NCI-H1048 (cell line): Measurements from ENCODE around the gene PRAC2.
"Not testable (repeated sequence)": the region's sequence is repeated elsewhere in the genome, so short reads cannot be mapped to it uniquely, and the experiment has no call there.

Source experiments
- DNase-seq: peaks from one replicate; lab custom pipeline; 2025; lab: John Stamatoyannopoulos, UW

The PRAC2 gene

DNA sequence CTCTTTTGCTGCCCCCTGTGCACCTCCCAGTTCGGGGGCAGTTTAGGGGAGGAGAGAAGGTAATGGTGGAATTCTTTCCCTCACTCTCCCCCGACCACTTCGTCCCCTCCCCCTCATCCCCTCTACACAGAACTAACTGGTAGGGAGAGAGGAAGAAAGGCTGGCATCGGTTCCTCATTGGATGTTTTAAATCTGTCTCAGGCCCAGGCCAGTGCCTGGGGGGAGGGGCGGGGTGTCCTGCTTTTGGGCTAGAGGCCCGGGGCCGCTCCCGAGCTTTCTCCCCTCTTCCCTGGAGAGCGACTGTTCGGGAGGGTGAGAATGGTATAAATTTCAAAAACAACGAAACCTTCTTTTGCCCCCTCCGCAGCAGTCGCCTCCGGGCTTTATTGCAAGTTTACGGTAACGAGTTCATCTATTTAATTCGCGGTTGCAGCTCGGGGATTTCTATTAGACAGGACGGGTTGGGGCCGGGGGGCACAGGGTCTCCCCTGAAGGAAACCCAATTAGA lies at the start of gene PRAC2:
TSS of gene PRAC2 (plus strand) at position 271 of the 508 bp plus-strand sequence. CDS start 1,226 bp downstream, outside the sequence.
- no peak for DNase-seq

DNA sequence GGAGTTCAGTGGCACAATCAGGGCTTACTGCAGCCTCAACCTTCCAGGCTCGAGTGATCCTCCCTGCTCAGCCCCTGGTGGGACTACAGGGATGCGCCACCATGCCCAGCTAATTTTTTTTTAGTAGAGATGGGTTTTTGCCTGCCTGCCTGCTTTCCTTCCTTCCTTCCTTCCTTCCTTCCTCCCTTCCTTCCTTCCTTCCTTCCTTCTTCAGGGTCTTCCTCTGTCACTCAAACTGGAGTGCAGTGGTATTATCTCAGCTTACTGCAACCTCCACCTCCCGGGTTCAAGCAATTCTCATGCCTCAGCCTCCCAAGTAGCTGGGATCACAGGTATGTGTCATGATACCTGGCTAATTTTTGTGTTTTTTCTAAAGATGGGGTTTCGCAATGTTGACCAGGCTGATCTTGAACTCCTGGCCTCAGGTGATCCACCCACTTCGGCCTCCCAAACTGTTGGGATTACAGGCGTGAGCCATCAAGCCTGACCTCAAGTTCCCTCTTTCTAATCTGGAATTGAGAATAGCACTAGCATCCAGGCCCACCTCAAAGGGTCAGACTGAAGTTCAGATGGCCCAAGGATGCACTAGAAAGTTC lies 45.9 kb upstream of the PRAC2 start:
- no peak for DNase-seq

DNA sequence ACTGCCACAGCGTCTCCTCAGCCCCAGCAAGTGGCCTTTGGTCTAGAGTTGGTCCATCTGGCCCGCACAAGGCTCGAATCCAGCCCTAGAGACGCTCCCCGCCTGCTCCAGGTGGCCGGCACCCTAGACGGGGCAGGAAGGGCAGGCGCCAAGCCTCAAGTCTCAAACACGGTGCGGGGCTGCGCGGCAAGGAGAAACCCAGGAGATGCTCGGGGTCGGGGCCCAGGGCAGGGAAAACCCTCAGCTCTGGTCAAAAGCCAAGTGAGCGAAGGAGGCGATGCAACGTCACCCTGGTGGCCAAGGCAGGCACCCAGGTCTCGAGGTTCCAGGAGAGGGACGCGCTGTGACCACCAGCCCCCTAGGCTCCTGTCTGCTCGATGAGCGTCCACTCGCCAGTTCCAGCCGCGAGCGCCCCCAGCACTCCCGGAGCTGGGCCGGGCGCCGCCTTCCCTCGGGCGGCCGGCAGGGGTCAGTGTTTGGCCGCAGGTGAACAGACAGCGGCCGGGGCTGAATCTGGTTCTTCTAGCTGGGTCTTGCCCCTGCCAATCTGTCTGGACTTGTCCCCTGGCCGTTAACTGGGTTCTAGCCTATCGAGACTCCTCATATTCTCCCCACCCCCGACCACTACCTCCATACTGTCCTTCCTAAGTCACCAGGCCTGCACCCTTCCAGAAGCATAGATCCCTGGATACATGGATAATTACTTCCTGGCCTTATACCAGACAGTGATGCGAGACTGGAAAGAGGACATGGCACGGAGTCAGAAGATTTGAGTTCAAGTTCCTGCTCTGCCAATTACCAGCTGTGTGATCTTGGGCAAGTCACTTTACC lies 44.6 kb upstream of the PRAC2 start:
- DNase-seq: peak; percentile 1

DNA sequence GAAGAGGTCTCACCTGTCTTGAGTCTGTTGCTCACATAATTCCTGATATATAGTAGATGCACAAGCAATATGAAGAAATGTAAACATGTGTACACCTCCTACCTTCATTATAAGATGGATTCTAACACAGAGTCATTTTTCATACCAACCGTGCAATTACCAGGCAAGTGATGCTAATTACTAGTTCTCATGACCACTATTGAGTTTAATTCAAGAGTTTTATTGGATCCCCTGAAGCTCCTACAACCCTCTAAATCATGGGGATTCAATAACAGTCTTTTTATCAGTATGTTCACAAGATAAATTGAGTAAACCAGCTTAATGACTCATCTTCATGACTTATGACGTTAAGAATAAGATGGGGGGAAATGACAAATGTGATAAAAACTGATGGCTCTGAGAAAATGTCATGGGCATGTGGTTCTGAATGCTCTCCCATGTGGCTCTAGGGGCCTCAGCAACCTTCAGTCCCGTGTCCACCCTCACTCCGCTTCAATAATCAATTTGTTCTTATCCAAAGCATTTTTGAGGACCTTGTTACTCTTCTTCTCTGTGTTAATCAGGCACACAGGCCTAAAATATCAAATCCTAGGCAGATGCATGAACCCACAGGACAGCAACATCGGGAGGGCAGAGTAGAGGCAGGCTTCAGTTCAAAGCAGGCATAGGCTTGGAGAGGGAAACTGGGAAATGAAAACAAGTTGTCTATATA lies 43.4 kb upstream of the PRAC2 start:
- no peak for DNase-seq

DNA sequence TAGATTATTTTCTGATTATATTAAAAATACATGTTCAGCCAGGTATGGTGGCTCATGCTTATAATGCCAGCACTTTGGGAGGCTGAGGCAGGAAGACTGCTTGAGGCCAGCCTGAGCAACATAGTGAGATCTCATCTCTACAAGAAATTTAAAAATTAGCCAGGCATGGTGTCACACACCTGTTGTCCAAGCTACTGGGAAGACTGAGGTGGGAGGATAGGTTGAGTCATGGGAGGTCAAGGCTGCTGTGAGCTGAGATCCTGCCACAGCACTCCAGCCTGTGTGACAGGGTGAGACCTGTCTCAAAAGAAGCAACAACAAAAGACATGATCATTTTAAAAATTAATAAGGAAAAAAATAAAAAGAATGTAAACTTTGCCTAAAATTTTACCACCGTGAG lies 41.4 kb upstream of the PRAC2 start:
- no peak for DNase-seq

DNA sequence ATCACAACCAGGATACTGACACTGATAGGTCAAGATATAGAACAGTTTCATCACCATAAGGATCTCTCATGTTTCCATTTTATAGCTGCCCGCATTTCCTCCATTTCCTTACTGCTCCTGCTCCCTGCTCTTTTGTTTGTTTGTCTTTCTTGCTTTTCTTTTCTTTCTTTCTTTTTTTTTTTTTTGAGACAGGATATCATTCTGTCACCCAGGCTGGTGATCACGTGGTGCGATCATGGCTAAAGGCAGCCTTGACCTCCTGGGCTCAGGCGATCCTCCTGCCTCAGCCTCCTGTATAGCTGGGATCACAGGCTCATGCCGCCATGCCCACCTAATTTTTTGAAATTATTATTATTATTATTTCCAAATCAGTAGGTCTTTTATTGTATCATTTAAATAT lies 32.3 kb upstream of the PRAC2 start:
- no peak for DNase-seq

DNA sequence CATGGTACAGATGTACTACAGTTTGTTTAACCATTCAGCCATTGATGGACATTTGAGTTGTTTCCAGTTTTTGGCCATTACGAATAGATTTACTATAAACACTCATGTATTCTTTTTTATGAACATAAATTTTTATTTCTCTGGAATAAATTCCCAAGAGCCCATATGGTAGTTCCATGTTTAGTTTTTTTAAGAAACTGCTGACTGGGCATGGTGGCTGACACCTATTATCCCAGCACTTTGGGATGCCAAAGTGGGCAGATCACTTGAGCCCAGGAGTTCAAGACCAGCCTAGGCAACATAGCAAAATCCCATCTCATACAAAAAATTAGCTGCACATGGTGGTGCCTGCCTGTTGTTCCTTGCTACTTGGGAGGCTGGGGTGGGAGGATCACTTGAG lies 30.9 kb upstream of the PRAC2 start:
- no peak for DNase-seq

DNA sequence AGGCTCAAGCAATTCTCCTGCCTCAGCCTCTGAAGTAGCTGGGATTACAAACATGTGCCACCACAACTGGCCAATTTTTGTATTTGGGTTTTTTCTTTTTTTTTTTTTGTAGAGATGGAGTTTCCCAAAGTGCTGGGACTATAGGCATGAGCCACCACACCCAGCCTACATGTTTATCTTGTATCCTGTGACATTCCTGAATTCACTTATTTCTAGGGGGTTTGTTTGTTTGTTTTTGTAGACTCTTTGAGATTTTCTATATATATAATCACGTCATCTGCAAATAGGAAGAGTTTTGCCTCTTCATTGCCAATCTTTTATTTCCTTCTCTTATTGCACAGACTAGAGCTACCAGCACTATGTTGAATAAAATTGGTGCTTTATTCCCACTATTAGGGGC lies 29.8 kb upstream of the PRAC2 start:
- no peak for DNase-seq

DNA sequence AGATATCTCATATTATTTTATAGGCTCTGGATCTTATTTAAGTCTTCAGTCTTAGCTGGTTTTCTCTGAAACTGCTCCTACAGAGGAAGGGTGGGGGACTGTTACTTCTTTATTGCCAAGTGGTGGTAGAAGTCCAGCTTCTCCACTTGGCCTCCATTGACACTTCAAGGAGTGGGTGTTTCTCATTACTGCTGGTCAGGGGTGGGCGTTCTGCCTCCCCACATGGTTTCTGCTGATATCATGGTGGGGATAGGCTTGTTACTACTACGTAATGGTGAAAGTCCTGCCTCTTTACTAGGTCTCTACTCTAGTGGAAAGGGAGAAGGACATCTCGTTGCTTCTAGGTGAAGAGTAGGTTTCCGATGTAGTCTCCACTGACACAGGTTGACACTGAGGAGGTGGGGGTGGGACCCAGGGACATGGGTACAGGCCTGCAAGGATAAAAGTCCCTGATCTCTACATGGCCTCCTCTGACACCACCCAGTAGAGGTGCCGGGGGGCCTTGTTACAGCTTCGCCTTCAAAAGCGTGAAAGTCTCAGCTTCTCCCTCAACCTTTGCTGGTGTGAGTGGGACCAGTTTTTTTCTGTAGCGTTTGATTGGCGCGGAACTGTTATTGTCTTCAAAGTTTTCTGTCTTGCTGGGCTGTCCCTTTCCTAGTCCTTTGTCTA lies 21.0 kb upstream of the PRAC2 start:
- DNase-seq: no peak

DNA sequence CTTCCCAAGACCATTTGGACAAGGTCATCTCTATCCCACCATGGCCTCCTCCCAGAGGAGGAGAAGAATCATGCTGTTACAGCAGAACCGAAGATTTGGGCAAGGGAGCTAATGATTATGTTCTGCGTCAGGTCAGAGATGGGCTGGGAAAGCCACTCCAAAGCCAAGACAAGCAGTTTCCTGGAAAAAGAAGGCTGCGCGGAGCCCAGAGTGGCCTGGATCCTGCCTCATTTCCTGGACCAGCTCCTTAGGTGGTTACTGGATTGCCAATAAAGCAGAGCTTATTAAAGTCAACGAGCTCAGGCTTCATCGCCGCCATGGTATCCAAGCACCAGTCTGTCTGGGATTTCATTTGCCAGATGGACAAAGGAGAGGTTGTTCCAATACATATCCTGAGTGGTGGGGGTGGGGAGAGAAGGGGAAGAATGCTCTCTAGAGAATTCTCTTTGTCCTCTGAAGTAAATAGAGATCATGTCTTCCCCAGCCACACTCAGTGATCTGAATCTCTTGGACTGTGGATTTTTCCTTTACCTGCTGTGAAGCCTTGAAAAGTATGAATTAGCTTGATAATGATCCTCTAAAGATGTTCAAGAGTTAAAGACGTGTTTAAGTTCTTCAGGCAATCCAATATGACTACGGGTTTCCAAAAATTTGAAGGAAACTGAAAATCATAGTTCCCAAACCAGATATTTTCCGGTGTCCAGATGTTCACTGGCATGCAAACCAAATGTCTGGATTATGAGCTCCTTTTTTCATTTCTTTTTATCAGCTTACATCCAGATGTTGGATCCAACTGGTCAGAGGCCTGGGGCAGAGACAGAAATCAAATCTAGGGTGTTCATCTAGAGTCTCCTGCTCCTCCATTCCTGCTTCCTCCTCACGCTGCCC lies 18.4 kb upstream of the PRAC2 start:
- DNase-seq: no peak

DNA sequence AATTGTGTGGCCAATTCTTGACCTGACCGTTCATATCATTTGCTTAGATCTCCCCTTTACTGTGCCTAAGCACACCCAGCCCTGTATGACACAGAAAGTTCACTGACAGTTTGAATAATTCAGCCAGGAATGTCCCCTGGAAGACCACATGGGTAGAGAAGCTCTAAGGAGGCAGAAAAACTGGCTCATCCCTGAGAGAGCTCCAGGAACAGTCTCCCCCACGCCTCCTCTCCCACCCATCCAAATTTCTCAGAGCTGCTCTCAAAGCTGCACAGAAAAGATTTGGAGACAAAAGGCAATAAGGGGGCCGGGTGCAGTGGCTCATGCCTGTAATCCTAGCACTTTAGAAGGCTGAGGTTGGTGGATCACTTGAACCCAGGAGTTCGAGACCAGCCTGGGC lies 11.9 kb upstream of the PRAC2 start:
- no peak for DNase-seq

DNA sequence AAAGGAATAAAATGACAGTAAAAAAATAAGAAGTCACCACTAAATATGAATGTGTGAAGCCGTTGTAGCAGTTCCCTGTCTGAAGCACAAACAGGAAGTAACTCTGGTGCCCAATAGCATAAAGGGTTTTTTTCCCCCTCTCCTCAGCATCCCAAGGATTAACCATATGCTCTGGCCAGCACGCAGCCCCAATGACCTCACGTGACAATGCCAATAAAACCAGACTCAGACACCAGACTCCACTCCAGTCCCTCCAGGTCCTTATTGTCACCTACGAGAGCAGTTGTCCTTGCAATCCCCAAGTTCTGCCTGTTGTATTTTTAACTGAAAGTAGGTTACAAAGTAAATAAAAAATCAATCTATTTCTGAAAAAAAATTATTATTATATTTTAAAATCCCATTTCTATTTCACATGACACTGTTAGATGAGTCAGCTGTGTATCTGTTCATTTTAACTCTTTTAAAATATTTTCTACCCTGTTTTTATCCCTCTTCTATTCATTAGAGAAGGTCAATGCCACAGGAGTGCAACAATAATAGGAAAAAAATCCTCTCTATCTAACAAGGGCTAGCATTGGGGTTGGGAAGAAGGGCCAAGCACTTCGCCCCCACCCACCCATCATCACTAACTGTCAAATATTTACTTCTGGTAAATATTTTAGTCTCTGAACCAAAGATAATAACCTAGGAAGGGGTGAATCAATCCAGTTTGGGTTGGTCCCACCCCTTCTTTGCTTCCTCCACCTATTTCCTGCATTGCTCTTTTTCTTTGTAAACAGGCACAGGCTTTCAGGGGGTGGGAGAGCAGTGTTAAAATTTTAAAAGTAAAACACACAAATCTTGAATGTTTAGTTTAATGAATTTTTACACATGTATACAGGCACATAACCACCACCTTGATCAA lies 7.2 kb upstream of the PRAC2 start:
- DNase-seq: no peak

DNA sequence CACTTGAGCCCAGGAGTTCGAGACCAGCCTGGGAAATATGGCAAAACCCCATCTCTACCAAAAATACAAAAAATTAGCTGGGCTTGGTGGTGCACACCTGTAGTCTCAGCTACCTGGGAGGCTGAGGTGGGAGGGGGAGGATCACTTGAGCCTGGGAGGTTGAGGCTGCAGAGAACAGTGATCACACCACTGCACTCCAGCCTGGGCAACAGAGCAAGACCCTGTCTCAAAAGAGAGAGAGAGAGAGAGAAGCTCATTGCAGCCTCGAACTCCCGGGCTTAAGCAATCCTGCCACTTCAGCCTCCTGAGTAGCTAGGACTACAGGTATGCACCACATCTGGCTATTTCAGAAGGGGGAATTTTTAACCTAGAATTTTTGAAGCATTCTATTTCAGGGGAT lies 6.4 kb upstream of the PRAC2 start:
- not testable (repeated sequence) for DNase-seq

DNA sequence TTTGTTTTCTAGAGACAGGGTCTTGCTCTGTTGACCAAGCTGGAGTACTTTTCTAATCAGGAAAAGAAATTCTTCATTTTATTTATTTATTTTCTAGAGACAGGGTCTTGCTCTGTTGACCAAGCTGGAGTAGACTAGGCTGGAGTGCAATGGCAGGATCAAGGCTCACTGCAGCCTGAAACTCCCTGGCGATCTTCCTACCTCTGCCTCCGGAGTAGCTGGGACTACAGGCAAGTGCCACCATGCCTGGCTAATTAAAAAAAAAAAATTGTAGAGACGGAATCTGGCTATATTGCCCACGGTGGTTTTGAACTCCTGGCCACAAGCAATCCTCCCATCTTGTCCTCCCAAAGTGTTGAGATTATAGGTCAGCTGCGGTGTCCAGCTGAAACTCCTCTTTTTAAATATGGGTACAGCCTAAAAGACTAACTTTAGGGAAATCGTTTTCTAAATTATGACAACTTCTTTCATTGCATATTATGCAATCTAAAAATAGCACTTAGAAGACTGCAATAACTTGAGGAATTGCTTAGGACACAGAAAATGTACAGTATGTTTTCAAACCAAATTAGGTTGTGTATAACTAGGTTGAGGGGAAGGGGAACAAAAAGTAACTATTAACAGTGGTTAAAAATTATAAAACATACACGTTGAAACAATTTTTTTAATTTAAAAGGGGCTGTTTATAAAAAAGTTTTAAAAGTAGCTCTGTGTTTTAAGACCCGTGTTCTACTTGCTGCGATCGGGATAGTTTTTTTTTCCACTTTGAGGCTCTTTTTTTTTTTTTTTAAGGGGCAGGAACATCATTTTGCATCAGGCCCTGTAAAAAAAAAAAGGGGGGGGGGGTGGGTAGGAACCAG lies 5.4 kb upstream of the PRAC2 start:
- DNase-seq: no peak

DNA sequence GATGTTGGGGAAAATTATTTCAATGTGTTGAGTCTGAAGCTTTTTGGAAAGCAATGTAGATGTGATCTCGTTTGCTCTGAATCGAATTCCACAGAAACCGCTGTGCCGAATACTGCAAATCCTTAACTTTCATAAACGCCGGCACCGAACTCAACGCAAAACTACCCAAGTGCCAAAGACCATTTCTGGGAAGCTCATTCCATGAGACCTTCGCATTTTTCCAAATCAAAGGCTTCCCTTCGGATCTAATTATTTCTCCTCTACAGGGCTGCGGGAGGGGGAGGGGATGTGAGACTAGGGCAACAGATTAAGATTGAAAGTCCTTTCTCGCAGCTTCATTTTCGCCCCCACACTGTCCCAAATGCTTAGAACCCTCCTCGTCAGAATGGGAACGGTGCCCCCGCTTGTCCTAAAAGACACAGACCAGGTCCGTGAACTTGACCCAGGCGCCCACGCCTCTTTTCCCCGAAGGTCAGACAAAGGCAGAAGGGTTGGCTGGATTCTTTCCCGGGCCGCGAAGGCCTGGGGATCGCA lies 4.7 kb upstream of the PRAC2 start:
- DNase-seq: no peak

DNA sequence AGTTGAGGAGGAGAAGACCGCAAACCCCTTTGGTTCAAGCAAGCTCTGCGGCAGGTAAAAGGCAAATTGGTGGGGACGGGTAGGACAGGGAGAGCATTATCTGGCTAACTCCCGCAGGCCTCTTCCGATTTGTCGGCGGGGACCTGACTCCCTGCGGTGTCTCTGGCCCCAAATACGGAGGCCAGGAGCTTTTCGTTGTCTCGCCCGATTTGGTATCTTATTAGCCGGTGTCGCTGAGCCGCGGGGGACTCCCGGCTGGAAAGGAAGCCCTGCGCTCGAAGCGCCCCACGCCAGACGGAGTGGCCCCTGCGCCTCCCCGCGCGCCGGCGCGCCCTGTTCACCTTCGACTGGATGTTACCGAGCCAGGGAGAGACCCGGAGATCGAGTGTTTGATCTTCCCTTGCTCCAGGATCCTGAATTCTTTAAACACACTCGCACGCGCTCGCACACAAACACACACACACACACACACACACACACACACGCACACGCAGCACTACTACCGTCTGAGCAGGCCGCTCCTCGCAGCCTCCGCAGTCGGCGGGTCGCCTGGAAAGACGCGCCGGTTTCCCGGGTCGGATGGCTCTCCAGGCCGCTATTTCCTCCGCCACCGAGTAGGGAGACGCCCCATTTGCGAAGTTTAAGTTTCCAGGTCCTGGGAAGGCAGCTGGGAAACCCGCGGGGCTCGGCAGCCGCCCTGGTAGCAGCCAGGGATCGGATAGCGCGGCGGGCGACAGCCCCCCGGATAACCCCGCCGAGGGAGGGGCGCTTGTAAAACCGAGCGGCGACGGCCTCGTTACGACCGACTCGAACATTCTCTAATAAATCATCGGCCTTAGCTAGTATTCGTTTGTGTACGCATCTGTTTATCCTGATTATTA lies 4.0 kb upstream of the PRAC2 start:
- DNase-seq: no peak

DNA sequence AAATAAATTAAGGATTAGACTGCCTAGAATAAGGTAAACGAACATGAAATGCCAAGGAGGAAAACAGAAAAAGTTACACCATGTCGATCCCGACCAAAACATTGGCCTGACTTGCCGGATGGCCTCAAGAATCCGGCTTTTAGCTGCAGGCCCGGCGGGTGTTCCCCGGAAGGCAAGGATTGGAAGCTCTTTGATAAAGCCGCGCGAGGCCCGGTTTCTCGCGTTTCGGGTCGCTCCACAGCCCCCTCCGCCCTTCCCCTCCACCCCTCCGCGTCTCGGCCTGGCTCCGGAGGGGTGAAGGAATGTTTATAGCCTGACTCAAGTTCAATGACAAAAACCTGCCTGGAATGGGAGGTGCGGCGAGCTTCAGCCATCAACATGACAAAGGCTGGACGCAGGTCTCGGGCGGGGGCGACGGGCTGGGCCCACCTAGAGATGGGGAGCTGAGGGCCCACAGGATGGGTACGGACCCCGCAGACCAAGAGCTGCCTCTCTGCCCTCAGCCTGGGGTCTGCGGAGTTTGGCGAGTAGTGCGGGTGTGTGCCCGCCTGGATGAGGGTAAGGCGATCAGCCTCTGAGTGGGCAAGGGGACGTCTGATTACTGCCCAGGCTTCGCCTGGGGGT lies 3.2 kb upstream of the PRAC2 start:
- DNase-seq: no peak
